Midbrain (tissue), 1 donor: ENCODE measurements around the gene BAAT.

Experiments used
- DNase-seq: peaks from one replicate; lab custom pipeline; 2025; lab: John Stamatoyannopoulos, UW

The BAAT gene

DNA sequence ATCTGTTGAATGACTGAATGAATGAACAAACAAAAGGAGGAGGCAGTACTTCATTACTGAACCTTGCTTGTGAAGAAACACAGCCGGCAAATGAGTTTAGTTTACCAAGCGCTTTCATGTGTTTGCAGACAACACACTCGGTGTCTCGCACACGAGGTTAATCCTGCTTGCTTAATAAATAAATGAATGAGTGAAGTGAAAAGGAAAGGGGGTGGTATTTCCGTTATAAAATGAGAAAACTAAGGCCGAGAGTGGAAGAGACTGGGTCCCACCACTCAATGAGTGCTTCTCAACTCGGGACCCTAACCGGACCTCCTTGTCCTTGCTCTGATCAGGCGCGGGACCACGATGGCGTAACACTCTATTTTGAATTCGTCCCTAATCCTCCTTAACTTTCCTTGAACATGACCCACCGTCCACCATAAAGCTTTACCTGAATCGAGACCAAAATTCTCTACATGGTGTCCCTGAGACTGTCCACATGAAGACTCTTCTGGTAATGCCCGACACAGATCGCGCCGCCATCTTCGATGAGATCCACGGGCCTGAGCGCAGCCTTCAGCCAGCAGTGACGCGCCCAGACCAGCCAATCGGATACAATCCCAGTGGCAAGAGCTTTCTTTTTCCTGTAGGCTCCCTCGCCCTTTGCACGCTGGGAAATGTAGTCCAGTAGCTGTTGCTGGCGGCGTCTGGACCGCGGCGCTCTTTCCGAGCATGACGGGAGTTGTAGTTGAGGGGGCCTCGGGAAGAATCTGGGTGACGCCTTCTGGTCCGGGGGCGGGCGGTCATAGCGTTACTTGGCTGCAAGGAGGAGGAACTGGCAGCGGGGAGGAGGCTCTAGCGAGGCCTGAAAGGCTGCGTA, 13.5 kb upstream of the BAAT start, which contains the start of the genes MRPL50 and ZNF189:
MRPL50 (minus strand) TSS at position 551 of the 862 bp plus-strand sequence; CDS start at position 525, 26 bp downstream.
ZNF189 (plus strand) TSS at position 784 of the 862 bp plus-strand sequence. CDS start 306 bp downstream, outside the sequence.
- peak; percentile 99 for DNase-seq

DNA sequence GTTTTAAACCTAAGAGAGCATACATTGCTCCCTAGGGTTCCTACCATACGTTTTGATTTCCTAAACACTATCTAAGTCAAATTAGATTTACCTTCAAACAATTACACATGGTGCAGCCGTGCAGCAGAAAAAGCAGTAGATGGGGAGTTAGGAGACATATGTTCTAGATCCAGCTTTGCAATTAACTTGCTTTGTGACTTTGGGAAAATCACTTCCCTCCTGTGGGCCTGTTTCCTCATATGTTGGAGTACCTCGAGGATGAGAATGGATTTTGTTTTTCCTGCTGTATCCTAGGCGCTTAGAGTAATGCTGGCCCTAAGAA, 12.9 kb upstream of the BAAT start:
- DNase-seq: no peak

DNA sequence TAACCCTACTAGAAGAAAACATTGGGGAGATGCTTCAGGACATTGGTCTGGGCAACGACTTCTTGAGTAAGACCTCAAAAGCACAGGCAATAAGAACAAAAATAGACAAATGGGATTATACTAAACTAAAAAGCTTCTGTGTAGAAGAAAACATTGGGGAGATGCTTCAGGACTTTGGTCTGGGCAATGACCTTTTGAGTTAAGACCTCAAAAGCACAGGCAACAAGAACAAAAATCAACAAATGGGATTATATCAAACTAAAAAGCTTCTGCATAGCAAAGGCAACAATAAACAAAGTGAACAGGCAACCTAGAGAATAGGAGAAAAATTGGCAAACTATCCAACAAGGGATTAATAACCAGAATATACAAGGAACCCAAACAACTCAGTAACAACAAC, 9.9 kb upstream of the BAAT start:
- DNase-seq: no peak

DNA sequence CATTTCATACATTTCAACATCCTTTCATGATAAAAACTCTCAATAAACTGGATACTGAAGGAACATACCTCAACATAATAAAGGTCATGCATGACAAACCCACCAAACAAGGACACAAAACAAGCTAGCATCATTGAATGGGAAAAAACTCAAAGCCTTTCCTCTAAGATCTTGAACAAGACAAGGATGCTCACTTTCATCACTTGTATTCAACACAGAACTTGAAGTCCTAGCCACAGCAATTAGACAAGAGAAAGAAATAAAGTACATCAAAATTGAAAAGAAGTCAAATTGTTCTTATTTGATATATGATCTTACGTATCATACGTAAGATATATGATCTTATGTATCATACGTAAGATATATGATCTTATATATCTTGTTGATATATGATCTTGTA, 8.3 kb upstream of the BAAT start:
- DNase-seq: no peak

DNA sequence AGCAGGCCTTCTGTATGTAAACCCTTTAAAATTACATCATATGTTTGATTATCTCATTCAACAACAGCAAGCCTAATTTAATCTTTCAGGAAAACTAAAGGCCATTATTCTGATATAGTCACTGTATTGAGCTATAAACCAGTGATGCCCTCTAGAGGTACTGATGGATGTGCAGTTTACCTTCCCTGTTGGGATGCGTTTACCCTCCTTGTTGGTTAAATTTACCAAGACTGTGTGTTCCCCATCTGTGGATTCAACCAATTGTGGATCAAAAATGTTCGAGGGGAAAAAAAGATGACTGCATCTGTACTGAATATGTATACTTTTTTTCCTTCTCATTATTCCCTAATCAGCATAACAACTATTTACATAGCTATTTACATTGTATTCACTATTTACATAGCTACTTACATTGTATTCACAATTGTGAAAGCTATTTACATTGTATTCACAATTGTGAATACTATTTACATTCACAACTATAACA, 3.7 kb upstream of the BAAT start:
- DNase-seq: peak; percentile 30

DNA sequence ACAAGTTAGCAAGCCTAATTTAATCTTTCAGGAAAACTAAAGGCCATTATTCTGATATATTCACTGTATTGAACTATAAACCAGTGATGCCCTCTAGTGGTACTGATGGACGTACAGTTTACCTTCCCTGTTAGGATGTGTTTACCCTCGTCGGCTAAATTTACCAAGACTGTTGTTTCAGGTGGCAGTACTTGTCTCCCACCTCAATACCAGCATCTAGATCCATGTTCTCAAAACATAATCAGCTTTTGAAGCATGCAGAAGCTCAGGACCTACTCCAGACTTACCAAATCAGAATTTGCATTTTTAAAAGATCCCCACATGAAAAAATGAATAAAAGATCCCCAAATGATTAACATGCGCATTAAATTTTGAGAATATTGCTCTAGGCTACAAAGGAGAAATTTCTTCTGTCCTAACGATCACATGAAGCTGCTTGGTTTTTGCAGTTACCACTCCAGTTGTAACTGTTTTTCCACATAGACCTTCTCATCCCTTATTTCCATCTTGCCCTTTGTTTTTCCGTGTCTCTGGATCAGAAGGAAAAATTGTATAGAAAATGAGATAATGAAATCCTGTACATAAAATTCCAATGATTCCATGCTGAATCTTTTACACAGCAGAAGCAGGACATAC, 3.2 kb upstream of the BAAT start:
- peak; percentile 52 for DNase-seq

DNA sequence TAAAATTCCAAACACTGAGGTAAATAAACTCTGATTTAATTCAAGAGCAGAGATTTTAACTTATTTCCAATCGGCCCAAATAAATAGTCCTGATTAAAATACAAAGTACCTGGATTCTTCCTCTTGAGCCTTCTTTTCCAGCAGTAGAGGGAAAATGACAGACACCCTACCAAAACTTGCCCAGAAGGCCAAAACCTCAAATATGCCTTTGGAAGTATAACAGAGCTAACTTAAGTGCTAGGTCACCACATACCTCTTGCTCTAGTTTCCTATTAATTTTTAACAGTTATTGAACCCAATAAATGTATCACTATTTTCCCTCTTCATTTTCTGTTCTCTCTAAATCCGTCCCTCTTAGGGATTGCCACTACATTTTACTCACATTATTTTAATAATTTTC, 1.4 kb downstream of the BAAT start:
- no peak for DNase-seq

DNA sequence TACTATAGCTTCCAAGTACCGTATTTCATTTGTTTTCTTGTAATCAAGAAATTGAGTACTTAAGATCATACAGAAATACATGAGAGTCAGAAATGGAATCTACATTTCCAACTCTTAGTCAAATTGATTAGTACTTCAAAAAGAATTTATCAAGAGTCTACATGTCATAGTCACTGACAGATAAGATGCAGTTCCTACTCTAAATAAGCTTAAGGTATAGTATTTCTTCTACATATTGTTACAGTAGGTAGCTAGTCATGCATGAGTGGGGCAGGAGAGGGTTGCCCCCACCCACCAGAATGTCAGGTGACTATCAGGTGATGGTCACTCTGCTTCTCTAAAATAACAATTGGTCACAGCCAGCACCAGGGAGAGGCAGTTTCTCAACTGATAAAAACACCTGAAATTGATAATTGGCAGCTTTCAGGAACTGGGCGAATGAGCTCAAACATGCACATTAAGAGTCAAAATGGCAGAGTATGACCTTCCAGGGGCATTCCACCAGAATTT, 2.9 kb downstream of the BAAT start:
- DNase-seq: no peak

DNA sequence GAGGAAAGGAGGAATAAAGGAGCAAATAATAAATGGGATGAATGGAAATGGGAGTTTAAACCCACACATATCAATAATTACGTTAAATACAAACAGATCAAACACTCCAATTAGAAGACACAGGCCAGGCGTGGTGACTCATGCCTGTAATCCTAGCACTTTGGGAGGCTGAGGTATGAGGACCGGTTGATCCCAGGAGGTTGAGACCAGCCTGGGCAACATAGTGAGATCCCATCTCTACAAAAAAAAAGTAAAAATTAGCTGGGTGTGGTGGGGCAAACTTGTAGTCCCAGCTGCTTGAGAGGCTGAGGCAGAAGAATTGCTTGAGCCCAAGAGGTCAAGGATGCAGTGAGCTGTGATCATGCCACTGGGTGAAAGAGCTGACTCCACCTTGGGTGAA, 3.7 kb downstream of the BAAT start:
- no peak for DNase-seq

DNA sequence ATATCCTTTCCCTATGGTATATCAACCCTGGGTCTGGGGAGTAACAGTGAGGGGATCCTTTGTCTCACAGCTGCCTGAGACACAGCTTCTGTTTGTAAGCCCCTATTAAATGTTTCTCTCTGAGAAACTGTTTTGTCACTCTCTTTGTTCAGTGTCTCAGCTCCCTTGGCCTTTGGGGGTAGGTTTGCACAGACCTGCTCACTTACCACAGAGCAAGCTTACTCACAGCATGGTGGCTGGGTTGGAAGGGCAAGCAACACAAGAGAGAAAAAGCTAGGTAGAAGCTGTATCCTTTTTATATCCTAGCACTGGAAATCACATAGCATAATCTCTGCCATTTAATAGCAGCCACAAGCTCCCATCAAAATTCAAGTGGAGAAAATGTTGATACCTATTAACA, 4.5 kb downstream of the BAAT start:
- no peak for DNase-seq

DNA sequence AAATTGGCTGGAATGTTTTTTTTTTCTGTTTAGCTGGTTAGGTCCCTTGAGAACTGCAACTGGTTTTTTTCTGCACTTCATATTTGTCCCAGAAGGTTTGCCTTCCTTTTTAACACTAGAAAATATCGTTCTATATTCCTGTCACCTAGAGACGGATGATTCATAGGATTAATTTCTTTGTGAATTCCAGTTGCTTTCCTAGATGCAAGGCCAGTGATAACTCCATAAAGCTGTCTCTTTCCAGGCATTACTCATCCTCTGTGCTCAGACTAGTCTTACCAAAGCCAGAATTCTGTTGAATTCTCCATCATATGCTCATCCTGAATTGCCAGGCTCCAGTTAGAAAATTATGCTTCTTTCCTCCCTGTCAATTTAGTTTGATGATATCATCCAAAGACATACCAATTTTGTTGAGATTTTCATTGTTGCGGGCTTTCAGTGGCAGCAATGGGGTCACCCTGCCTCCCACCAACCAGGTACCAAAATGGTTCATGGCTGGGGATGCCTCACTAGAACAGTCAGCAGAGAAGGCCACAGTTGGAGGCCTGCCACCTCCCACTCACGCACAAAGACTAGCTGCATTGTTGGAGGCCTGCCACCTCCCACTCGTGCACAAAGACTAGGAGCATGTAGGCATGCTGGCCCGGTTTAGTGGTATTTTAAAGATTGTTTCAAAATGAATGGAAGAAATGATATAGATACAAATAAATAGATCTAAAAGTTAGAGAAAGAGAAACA, 8.5 kb downstream of the BAAT start:
- no peak for DNase-seq

DNA sequence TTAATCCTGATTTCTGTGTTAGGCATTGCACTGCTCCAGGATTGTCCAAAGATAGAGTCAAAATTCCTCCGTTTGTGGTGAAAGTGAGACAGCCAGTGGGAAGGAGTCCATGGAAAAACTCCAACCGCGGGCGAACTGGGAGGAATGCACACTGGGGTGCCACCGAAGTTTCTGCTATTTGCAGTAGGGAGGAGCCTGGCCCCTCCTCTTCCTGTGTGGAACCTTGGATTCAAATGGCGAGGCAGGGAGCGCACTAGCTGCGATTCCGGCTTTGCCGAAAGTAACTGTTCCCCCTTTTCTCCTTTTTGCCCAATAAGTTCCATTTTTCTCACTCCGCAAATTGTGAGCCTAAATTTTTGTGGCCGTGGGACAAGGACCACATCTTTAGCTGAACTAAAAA, 9.3 kb downstream of the BAAT start:
- DNase-seq: no peak

DNA sequence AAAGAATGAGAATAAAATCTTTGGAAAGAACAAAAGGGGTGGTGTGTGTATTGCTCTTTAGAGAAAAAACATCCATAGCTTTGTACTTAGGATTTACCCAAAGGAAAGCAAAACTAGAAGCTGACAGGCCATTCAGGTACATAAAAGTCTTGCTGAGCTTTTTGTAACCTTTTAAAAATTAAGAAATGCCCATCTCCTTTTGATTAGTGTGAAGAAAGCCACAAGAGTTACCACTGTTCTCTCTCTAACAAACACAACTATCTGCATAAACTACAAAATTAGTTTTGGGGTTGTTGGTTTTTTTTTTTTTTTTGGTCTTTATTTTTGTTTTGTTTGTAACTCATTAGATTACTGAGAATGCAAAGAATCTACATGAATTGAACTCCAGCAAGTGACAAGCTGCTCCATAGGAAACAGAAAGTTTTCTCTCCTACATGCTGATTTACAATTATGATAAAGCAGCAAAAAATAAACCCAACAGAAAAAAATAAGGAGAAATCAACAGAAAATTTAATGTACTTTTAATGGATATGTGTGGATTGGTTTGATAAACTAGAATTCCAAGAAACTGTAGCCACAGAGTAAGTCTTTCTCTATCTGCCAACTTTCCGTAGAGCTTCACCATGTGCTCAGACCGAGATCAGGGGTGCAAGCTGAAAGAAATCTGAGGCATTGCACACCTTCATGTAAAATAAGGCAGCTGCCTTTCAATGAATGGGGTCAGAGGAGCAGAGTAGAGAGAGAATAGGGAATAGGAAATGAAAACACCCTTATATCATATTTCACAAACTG, 12.3 kb downstream of the BAAT start:
- no peak for DNase-seq

DNA sequence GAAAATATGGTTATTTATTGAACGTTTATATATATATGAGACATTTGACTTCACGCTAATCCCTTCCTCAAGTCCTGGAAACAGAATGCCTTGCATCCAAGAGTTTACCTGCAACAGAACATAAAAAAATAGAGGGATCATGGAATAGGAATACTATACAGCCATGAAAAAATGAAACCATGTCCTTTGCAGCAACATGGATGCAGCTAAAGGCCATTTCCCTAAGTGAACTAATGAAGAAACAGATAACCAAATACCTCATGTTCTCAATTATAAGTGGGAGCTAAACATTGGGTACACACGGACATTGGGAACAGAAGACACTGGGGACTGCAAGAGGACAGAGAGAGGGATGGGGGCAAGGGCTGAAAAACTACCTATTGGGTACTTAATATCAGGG, 13.0 kb downstream of the BAAT start:
- no peak for DNase-seq

DNA sequence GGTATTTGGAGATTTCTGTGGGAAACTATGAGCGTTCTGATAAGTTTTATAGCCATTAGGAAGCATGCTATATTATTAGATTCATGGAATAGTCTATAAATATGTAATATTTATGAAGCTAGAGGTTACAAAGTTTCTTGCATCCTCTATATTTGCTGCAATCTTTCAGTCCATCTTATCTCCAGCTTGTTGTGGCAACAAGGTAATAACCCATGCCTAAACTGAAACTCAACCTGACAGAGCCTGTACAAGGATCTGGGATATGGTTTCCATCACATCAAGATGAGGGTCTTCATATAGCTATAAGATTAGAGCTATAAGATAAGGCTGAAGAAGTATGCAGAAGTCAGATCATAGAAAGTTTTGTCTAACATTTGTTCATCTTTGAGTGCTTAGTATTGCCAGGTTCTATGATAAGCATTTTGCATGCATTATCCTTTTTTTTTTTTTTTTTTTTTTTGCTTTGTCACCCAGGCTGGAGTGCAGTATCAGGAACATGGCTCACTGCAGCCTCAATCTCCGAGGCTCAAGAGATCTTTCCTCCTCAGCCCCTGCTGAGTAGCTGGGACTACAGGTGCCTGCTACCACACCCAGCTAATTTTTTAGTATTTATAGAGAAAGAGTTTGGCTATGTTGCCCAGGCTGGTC, 14.8 kb downstream of the BAAT start:
- no peak for DNase-seq

DNA sequence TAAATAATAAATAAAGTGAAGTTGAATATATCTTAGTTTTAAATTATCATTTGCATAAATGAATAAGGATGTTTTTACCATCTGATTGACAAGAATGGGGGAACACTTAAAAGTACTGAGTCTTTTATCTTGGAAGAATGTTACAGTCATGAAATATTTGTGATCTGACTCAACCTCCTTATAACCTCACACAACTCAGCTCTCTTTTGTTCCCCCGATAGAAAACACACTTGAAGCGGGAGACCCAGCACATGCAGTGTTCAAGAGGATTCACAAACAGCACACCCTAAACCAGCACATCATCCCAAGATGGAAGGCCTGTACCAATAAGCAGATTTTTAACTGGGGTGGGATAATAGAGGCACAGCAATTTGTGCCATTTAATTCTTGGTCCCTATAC, 15.5 kb downstream of the BAAT start:
- DNase-seq: no peak

DNA sequence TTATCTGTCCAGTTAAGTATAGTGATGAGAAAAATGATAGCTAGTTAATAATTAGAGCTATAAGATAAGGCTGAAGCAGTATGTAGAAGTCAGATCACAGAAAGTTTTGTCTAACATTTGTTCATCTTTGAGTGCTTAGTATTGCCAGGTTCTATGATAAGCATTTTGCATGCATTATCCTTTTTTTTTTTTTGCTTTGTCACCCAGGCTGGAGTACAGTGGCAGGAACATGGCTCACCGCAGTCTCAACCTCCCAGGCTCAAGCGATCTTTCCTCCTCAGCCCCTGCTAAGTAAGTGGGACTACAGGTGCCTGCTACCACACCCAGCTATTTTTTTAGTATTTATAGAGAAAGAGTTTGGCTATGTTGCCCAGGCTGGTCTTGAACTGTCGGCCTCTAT, 17.5 kb downstream of the BAAT start:
- no peak for DNase-seq

DNA sequence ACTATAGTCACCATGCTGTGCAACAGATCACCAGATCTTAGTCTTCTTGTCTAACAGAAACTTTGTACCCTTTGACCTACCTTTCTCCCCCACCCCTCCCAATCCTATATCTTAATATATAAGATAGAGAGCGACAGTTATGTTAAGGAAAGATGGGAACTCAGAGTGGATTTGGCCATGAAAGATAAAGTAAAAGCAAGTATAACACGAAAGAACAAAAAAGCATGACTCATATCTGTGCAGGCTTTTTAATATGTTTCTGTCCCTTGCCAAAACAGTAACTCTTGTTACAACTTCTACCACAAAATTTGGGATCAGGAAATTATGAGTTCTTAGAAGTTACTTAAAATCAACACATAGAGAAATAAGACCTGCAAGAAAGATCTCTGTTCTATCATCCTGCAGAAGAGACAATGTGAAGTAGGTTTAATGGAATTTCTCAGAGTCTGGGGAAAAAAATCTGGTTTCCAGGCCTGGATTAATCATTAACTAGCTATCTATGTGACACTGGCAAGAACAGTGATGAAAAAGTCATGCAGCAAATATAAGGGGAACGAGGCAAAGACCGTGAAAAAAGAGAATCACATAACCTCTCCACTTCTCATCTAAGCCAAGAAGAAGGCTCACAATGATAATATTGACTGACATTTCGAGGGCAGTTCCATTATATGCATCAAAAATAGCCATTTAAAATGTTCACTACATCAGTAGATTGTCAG, 18.6 kb downstream of the BAAT start:
- no peak for DNase-seq

DNA sequence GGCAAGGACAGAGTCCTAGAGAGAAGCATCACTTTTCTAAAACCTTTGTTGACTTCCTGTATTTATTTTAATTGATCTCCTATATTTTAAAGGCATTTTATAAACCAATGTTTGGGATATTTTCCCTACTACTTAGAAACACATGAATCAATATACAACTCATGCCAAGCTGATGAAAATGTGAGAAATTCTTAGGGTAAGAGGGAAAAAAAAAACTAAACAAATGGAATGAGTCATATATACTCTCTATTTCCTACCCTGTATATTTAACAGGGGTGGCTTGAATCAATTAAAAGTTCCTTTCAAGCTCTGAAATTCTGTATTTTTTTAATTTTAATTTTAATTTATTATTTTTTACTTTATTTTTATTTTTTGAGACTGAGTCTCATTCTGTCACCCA, 19.6 kb downstream of the BAAT start:
- no peak for DNase-seq

DNA sequence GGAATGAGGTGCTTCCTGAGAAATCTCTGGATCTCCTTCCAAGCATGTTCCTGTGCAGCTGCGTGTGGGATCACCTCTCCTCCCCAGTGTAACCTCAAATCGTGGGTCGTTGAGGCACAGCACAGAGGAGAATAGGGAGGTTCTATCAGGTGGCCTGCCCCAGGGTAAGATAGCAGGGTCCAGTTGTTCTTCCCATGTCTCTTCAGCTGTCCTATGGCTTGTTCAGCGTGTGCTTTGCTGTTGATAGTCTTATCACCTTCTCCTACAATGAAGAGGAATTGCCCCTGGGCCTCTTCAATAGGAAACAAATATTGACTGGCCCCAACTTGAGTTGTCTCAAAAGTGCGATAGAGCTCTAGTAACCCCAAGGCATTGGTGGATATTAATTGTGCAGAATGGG, 22.4 kb downstream of the BAAT start:
- DNase-seq: no peak

DNA sequence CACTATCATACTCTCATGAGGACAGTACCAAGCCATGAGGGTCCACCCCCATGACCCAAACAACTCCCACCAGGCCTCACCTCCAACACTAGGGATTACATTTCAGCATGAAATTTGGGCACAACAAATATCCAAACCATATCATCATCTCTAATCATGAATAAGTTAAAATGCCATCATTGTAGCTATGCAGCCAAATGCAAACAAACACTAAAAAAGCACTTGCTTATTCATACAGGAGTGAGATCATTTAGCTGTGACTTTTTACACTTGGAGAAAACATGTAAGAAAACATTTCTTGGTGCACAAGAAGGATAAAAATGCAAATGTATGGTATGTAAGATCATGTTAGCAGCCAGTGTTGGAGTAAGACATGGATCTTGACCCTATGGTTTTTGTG, 24.2 kb downstream of the BAAT start:
- DNase-seq: no peak
